Lung (tissue), 12 donors: ENCODE data around the gene SLIT1. TPM values are rescaled to one million over a fixed set of nuclear protein-coding genes. Genes with fewer than 3 reads are reported as not detected.

Experiments
- ATAC-seq: fragments of 200-7000 bp; cut with Tn5 transposase; one replicate; pipeline ENCODE4 v1.9.1; 2020; ENCODE audit warnings: moderate number of reproducible peaks; ENCODE audit not compliant: insufficient read depth, low FRiP score
- DNase-seq, 3 donors: peaks; one replicate each; pipeline ENCODE4 v3.0.0-alpha.2; 2013 to 2017
- H3K27ac ChIP-seq, 2 donors: one replicate each; pipeline ENCODE4 v1.5.1; 2013; ENCODE audit warnings: mild to moderate bottlenecking in 2 of 2, moderate library complexity in 2 of 2, control low read depth in 1 of 2, inconsistent platforms in 1 of 2, low read depth in 1 of 2, low read length in 1 of 2
- H3K27me3 ChIP-seq, 3 donors: one replicate each; pipeline ENCODE4 v1.5.1; 2013; ENCODE audit warnings: low read length in 2 of 3; ENCODE audit not compliant: control insufficient read depth in 3 of 3, insufficient read depth in 3 of 3
- H3K36me3 ChIP-seq, 4 donors: one replicate each; pipeline ENCODE4 v1.5.1; 2013; ENCODE audit warnings: low read length in 4 of 4, mild to moderate bottlenecking in 1 of 4, moderate library complexity in 1 of 4; ENCODE audit not compliant: control insufficient read depth in 4 of 4, insufficient read depth in 4 of 4
- H3K4me1 ChIP-seq, 5 donors: one replicate each; pipeline ENCODE4 v1.5.1; 2013; ENCODE audit warnings: low read length in 5 of 5, mild to moderate bottlenecking in 2 of 5, moderate library complexity in 1 of 5; ENCODE audit not compliant: control insufficient read depth in 5 of 5, insufficient read depth in 5 of 5
- H3K4me3 ChIP-seq: one replicate; pipeline ENCODE4 v1.5.1; 2013; ENCODE audit warnings: mild to moderate bottlenecking, control low read depth, moderate library complexity
- H3K9ac ChIP-seq, 2 donors: one replicate each; pipeline ENCODE4 v1.5.1; 2013; ENCODE audit warnings: low read length in 2 of 2, control low read depth in 1 of 2; ENCODE audit not compliant: insufficient read depth in 1 of 2
- H3K9me3 ChIP-seq, 4 donors: one replicate each; pipeline ENCODE4 v1.5.1; 2013; ENCODE audit warnings: low read length in 3 of 4, mild to moderate bottlenecking in 1 of 4, moderate library complexity in 1 of 4; ENCODE audit not compliant: control insufficient read depth in 4 of 4, insufficient read depth in 3 of 4
- CTCF ChIP-seq: IDR thresholded peaks from 2 replicates; pipeline ENCODE4 v1.5.1; 2012; ENCODE audit warnings: mild to moderate bottlenecking; ENCODE audit errors: control extremely low read depth, extremely low read depth
- WGBS, 2 donors: extraction: QIAGEN DNeasy Blood & Tissue Kit; methylation state at CpG; one replicate each; pipeline ENCODE4 v1.1.7; 2013; 5-methylcytosine and 5-hydroxymethylcytosine counted together
- polyA plus RNA-seq, 2 donors: library from polyadenylated mRNA; stranded (reverse); fragments of 200-250 nt; gene quantifications; one replicate each; pipeline ENCODE4 v1.2.1, GENCODE V29; 2013
- total RNA-seq, 2 donors: library from RNA; depleted of rRNA in 1 of 2; stranded (reverse); fragments of >200 nt in 1 of 2; gene quantifications; one replicate each; pipeline ENCODE4 v1.2.1, GENCODE V29; 2014 to 2021
- donor health status: control.
- donor health status: control.
- donor health status: Bipolar disorder and iron deficiency.
- donor health status: healthy.
- donor health status: DM: yes; HTN: yes; CAD: no.

SLIT1 gene
- total and polyA plus RNA-seq, 4 donors, result 0.39 to 5.6 (median 0.57) TPM

GRCh38 chr10:97134983-97135382 lies 50.8 kb downstream of the SLIT1 start:
- DNase-seq, result no peak
- WGBS, 2 donors, result 79 to 87% methylated on average over 15 of the region's 15 CpGs
- no peak for TF ChIP-seq CTCF

GRCh38 chr10:97134110-97134509 lies 51.6 kb downstream of the SLIT1 start:
- no peak for ATAC-seq
- H3K36me3 ChIP-seq, result no peaks in the 10 kb centered on the region
- no peak for DNase-seq
- WGBS, 2 donors, result 85 to 91% methylated on average over 11 of the region's 11 CpGs
- H3K27me3 ChIP-seq, result no peaks in the 10 kb centered on the region
- H3K9ac ChIP-seq, result no peak overlapping the region
- H3K4me3 ChIP-seq, result no peak overlapping the region
- no peaks in the 10 kb centered on the region for H3K9me3 ChIP-seq
- H3K4me1 ChIP-seq, result peaks cover 0 to 45% (median 16%) of the 10 kb centered on the region in 5 donors
- no peak overlapping the region for H3K27ac ChIP-seq
- TF ChIP-seq CTCF, result no peak

More at GRCh38 chr10:97134983-97135382, 50.8 kb downstream of the SLIT1 start:
- no peaks in the 10 kb centered on the region for H3K36me3 ChIP-seq
- no peak overlapping the region for H3K9ac ChIP-seq
- no peaks in the 10 kb centered on the region for H3K27me3 ChIP-seq
- H3K27ac ChIP-seq, result no peak overlapping the region
- H3K9me3 ChIP-seq, result no peaks in the 10 kb centered on the region
- H3K4me3 ChIP-seq, result no peak overlapping the region
- no peak for ATAC-seq
- H3K4me1 ChIP-seq, result peaks cover 0 to 47% (median 17%) of the 10 kb centered on the region in 5 donors

GRCh38 chr10:97132273-97132672 lies 53.5 kb downstream of the SLIT1 start:
- ATAC-seq (no peak), DNase-seq (no peak)
- no peaks in the 10 kb centered on the region for H3K9me3 ChIP-seq
- no peak for TF ChIP-seq CTCF
- H3K9ac ChIP-seq, result no peak overlapping the region
- no peaks in the 10 kb centered on the region for H3K27me3 ChIP-seq
- 94% methylated on average over 2 of the region's 2 CpGs for WGBS, 2 donors
- H3K36me3 ChIP-seq, result no peaks in the 10 kb centered on the region
- H3K4me3 ChIP-seq, result no peak overlapping the region
- H3K27ac ChIP-seq, result no peak overlapping the region
- H3K4me1 ChIP-seq, result peaks cover 0 to 34% (median 16%) of the 10 kb centered on the region in 5 donors

DNA sequence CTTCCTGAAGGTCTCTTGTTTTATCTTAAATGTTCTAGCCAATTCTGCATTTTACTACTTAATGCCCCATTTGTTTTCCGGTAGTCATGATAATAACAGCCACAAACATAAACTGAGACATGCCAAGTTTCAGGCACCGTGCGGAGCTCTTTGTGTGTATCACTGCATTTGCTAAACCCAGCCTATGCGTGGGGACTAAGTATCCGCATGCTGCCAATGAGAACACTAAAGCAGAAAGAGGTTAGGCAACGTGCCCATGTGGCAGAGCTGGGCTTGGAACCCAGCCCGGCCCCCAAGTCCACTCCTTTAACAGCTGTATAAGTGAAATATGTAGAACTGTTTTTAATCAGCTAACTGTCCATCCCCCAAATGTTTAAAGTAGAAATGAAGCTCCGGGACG lies 54.1 kb downstream of the SLIT1 start:
- Histone ChIP-seq H3K4me3 (no peak overlapping the region), H3K27me3 (no peaks in the 10 kb centered on the region), H3K36me3 (no peaks in the 10 kb centered on the region), H3K9me3 (no peaks in the 10 kb centered on the region), H3K4me1 (peaks cover 0 to 34% (median 16%) of the 10 kb centered on the region in 5 donors), H3K27ac (no peak overlapping the region), H3K9ac (no peak overlapping the region)
- WGBS, 2 donors, result 66 to 72% methylated on average over 9 of the region's 9 CpGs
- DNase-seq, result peak; percentile 88 to 94 (median 92)
- no peak for ATAC-seq
- no peak for TF ChIP-seq CTCF
